ENCODE results near the gene RAP1B.

DNA sequence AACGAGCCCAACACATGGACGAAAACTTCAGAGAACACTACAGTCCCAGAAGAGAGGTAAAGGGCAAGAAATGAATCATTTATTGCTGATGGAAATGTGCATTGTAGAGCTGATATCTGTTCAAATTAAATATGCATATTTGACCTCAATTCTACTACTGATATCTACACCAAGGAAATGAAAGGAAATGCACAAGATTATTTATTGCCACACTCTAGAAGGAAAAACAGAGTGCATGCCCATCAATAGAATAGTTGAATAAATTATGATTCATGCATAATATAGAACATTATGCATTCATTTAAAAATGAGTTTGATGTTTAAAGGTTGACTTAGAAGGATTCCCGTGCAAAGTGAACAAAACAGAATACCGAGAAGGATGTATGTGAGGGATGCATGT is 60.5 kb downstream of the RAP1B start:
- TF ChIP-seq POLR2AphosphoS5 (IDR thresholded peaks at IDR 0.05) (no peak), CTCF (IDR thresholded peaks at IDR 0.05) (no peak)

Data from esophagus muscularis mucosa (tissue), 3 donors.